GM19043 (cell line): Measurements from ENCODE around the gene FBXW11.

Experiments used
- ATAC-seq: cut with Tn5 transposase; IDR thresholded peaks from one replicate; pipeline ENCODE4 v1.9.1; 2021; ENCODE audit warnings: low read depth; ENCODE audit not compliant: unreplicated experiment

The FBXW11 gene

GRCh38 chr5:171882118-171882517 is 124.3 kb downstream of the FBXW11 start:
- no peak for ATAC-seq

DNA sequence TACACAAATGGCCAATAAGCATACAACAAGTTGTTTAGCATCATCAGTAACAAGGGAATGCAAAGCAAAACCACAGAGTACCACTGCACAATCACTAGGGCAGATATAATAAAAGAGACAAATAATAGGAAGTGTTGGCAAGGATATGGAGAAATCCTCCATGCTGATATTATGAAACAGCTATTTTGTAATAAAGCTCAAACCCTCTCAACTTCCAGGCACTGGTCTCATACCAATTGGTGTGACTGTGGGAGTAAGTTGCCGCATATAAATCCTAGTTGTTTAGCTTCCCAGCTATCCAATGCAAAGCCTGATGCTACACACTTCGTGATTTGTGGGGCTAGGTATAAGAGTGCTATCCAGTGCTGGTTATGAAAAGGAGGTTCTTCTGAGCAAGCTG is 132.2 kb downstream of the FBXW11 start:
- no peak for ATAC-seq

- no peak for ATAC-seq
These were observed 133.8 kb downstream of the FBXW11 start for GRCh38 chr5:171872666-171873065.

- no peak for ATAC-seq
These were observed 134.7 kb downstream of the FBXW11 start for GRCh38 chr5:171871711-171872110.

DNA sequence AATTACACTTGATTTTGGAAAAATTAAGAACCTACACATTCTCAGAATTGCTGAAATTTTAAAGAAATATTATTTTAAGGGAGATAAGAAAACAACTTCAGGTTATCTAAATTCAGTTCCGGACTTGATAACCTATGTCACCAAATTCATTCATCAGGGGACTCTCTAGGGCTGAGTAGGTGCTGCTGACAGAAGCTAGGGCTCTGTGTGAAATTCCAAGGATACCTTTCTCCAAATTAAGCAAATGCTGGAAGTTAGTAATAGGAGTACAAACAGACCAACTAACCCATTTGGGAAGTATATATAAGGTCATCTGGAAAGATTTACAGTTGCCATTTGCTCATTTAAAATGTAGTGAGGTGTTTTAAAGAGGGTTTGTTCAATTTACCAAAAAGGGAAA is 136.5 kb downstream of the FBXW11 start:
- ATAC-seq: no peak

- ATAC-seq: no peak
These were observed 138.2 kb downstream of the FBXW11 start for GRCh38 chr5:171868236-171868635.

DNA sequence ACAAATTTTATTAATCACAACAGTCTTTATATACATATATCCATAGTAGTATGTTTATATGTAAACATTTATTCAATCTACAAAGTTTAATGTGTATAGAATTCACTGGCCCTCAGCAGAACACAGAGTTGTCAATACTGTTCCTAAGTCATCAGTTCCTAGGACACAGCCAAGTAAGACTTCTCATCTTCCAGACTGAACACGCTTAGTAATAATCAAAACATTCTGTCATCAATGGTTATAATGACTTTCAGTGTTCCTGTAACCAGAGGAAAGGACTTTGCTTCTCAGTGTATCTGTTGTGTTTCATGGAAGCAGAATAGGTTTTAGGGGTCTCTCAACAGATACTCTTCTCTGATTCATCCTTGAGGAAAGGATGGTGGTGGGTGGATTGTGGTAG is 138.7 kb downstream of the FBXW11 start:
- no peak for ATAC-seq

- no peak for ATAC-seq
These were observed 141.0 kb downstream of the FBXW11 start for GRCh38 chr5:171865471-171865870.

DNA sequence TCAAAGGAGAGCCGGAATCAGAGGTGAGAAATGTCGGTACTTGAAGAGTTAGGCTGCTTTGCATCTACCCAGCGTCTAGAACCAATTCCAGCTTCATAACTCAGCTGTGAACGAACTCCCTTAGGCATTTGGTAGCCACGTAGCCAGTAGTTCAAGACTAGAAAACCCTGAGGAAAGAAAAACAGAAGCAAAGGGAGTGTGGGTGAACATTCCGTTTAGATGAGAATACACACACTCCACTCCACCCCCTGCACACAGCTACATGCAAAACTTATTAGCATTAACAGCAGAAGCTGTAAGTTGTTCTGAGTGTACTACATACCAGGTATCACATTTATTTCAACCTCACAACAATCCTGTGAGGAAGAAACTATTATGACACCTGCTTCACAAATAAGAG is 142.5 kb downstream of the FBXW11 start:
- no peak for ATAC-seq

DNA sequence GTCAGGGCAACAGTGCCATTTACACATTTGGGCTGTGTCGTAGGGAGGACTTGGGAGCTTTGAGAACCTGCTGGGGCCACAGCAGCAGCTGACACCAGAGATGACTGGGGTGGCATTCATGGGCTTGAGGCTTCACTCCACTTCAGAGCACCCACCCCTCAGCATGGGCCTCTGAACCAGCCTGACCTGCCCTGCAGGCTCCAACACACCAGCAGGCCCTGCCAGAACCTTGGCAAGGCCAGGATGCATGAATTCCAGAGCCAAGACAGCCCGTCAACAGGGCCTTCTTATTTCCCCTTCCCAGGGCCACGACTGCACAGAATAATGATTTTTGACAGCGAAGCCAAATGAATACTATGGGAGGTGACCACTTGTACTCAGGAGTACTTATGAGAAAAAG is 143.8 kb downstream of the FBXW11 start:
- ATAC-seq: no peak

GRCh38 chr5:171861381-171861780 is 145.1 kb downstream of the FBXW11 start:
- no peak for ATAC-seq

- ATAC-seq: no peak
These were observed 148.1 kb downstream of the FBXW11 start for GRCh38 chr5:171858303-171858702.

DNA sequence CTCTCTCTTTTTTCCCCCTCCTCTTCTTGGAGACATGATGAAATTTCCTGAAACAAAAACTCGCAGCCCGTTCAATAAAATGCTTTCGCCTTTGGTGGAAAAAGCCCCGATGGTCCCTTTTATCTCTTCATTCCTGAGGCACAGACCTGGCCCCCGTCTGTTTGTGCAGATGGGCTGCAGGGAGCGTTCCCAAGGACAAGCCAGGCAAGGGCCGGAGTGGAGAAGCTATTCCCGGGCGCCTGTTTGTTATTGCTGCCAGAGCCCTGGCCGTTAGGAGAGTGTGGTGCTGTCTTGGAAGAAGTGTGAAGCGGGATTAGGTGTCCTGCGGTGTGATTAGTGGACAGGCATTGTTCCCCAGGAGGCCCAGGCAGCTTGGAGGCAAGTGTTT is 149.0 kb downstream of the FBXW11 start:
- ATAC-seq: no peak

GRCh38 chr5:171855798-171856763 is 150.4 kb downstream of the FBXW11 start:
- ATAC-seq: no peak

GRCh38 chr5:171855265-171855664 is 151.2 kb downstream of the FBXW11 start:
- ATAC-seq: no peak

GRCh38 chr5:171852255-171852681 is 154.2 kb downstream of the FBXW11 start:
- no peak for ATAC-seq

GRCh38 chr5:171851251-171851650 is 155.2 kb downstream of the FBXW11 start:
- no peak for ATAC-seq

GRCh38 chr5:171850324-171850947 is 156.0 kb downstream of the FBXW11 start:
- no peak for ATAC-seq

DNA sequence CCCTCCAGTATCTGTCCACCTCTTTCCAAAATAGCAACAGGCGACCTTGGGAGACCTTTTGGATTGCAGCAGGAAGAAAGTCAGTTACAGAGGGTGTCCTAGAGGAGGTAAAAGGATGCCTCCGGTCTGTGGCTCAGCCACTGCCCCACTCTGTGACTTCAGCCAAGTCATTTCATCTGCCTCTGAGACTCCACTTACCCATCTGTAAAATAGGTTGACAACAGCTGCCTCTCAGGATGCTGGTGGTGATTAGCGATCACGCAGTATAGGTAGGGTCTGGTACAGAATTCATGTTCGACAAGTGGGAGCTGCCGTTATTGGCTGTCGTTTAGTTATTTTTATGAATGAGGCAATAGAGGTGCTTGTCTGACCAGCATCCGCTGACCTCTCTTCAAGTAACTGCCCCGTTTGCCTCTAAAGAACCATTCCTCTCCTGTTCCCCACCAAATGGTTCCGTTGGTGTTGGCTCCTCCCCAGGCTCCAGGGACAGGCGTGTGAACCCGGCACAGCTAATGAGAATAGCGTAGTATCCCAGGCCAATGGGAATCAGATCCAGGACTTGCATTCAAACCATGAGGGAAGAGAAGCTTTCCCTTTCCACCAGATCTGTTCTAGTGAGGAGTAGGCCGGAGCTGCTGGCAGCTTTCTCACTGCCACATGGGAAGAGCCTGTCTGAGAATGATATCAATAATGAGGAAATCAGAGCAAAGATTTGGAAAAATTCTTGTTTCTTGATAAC is 156.7 kb downstream of the FBXW11 start:
- no peak for ATAC-seq

GRCh38 chr5:171848911-171849520 is 157.4 kb downstream of the FBXW11 start:
- no peak for ATAC-seq

DNA sequence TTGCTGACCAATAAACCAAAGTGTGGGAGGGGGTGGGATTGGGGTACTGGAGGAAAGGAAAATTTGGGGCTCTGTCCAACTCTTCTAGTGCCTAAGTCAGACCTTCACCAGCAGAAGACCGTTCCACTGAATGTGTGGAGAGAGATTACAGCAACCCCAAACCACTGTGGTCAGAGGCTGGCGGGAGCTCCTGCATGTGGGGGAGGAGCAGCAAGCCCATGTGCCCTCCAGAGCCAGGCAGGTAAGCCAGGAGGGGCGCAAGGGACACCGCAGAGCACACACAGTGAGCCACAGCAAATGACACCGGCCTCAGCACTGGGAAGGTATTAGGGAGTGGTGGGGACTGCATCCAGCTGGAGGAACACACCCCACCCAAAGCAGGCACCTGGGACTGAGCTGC is 158.0 kb downstream of the FBXW11 start:
- ATAC-seq: no peak
